IPS-15b (cell line): Measurements from ENCODE around the gene RNF135.

Experiments used
- H3K27me3 ChIP-seq: one replicate; pipeline ENCODE4 v1.6.1; 2013; ENCODE audit warnings: low read length; ENCODE audit not compliant: control insufficient read depth, insufficient read depth
- H3K36me3 ChIP-seq: one replicate; pipeline ENCODE4 v1.6.1; 2013; ENCODE audit warnings: low read length; ENCODE audit not compliant: control insufficient read depth, insufficient read depth
- H3K4me1 ChIP-seq: one replicate; pipeline ENCODE4 v1.6.1; 2013; ENCODE audit warnings: mild to moderate bottlenecking, low read length; ENCODE audit not compliant: control insufficient read depth, insufficient read depth
- H3K4me3 ChIP-seq: one replicate; pipeline ENCODE4 v1.5.1; 2013; ENCODE audit warnings: low read depth, low read length
- H3K9ac ChIP-seq: one replicate; pipeline ENCODE4 v1.6.1; 2013; ENCODE audit warnings: low read depth, mild to moderate bottlenecking, low read length
- H3K9me3 ChIP-seq: one replicate; pipeline ENCODE4 v1.6.1; 2013; ENCODE audit warnings: mild to moderate bottlenecking, low read length; ENCODE audit not compliant: control insufficient read depth, insufficient read depth

The RNF135 gene

DNA sequence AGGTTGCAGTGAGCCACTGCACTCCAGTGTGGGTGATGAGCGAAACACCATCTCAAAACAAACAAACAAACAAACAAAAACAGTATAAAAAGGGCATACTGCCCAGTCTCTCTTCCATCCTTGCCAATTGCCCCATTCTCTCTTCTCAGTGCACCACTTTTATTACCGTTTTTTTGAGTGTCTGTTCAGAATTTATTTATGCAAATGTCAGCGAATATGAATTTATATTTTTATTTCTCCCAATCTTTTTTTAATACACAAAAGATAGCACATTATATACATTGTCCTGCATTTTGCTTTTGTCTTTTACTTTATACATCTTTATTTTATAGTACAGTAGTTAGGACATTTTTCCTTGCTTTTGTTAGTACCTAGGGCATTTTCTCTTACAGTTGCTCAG lies 19.6 kb downstream of the RNF135 start:
- Histone ChIP-seq H3K4me3 (no peak overlapping the region), H3K27me3 (no peaks in the 10 kb centered on the region), H3K9me3 (no peaks in the 10 kb centered on the region), H3K4me1 (no peaks in the 10 kb centered on the region), H3K36me3 (no peaks in the 10 kb centered on the region), H3K9ac (no peak overlapping the region)

DNA sequence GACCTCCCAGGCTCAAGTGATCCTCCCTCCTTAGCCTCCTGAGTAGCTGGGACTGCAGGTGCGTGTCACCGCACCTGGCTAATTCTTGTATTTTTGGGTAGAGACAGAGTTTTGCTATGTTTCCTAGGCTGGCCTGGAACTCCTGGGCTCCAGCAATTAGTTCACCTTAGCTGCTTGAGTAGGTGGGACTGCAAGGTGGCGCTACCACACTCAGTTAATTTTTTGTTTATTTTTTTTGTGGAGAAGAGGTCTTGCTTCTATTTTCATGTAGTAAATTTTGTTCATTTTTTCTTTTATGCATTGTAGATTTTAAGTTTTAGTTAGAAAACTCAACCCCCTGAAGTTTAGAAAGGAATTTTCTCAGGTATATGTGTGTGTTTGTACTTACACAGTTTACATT lies 21.7 kb downstream of the RNF135 start:
- no peak overlapping the region for H3K4me3 ChIP-seq
- peaks cover 1% of the 10 kb centered on the region for H3K36me3 ChIP-seq
- no peaks in the 10 kb centered on the region for H3K27me3 ChIP-seq
- no peak overlapping the region for H3K9ac ChIP-seq
- H3K4me1 ChIP-seq = no peaks in the 10 kb centered on the region
- H3K9me3 ChIP-seq = no peaks in the 10 kb centered on the region

GRCh38 chr17:30995347-30995746 lies 24.5 kb downstream of the RNF135 start:
- Histone ChIP-seq H3K9ac (no peak overlapping the region), H3K36me3 (peaks cover 7% of the 10 kb centered on the region), H3K9me3 (no peaks in the 10 kb centered on the region), H3K27me3 (no peaks in the 10 kb centered on the region), H3K4me1 (no peaks in the 10 kb centered on the region), H3K4me3 (no peak overlapping the region)

- no peaks in the 10 kb centered on the region for H3K27me3 ChIP-seq
- H3K9me3 ChIP-seq = no peaks in the 10 kb centered on the region
- no peak overlapping the region for H3K4me3 ChIP-seq
- H3K9ac ChIP-seq = no peak overlapping the region
- peaks cover 7% of the 10 kb centered on the region for H3K36me3 ChIP-seq
- H3K4me1 ChIP-seq = no peaks in the 10 kb centered on the region
These were observed 25.6 kb downstream of the RNF135 start for GRCh38 chr17:30996486-30996885.

DNA sequence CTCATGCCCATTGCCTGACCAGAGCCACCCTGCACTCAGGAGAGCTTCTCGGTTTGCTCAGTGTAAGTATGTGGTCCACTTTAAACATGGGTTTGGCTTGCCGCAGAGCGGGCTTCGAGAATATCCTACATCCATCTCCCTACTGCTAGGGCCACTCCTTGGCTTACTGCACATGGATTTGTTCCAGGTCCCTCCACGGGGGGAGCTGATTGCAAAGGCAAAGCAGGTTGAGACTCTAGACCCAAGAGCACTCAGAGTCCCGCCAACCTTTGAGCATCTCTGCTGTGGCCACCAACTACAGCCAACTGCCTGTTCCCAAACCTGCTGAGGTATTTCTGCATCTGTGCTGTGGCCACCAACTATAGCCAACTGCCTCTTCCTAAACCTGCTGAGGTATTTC lies 26.4 kb downstream of the RNF135 start:
- Histone ChIP-seq H3K4me1 (no peaks in the 10 kb centered on the region), H3K36me3 (peaks cover 7% of the 10 kb centered on the region), H3K27me3 (no peaks in the 10 kb centered on the region), H3K4me3 (no peak overlapping the region), H3K9me3 (no peaks in the 10 kb centered on the region), H3K9ac (no peak overlapping the region)

GRCh38 chr17:30997842-30998241 lies 27.0 kb downstream of the RNF135 start:
- Histone ChIP-seq H3K27me3 (no peaks in the 10 kb centered on the region), H3K4me1 (no peaks in the 10 kb centered on the region), H3K4me3 (no peak overlapping the region), H3K9me3 (no peaks in the 10 kb centered on the region), H3K9ac (no peak overlapping the region), H3K36me3 (peaks cover 7% of the 10 kb centered on the region)

DNA sequence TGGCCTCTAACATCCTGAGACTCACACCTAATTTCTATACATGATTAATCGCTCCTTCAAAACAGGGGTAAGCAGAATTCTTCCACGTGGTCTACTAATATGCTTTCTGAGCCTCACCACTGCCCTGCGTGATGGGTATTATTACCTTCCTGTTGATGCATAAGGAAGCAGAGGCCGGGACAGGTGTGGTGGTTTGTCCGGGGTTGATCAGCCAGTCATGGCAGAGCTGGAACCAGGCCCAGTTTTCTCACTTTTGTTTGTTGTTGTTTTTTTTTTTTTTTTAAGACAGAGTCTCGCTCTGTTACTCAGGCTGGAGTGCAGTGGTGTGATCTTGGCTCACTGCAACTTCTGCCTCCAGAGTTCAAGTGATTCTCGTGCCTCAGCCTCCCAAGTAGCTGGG lies 31.2 kb downstream of the RNF135 start:
- H3K36me3 ChIP-seq = peaks cover 7% of the 10 kb centered on the region
- H3K9me3 ChIP-seq = no peaks in the 10 kb centered on the region
- no peaks in the 10 kb centered on the region for H3K27me3 ChIP-seq
- H3K9ac ChIP-seq = no peak overlapping the region
- H3K4me1 ChIP-seq = no peaks in the 10 kb centered on the region
- H3K4me3 ChIP-seq = no peak overlapping the region

DNA sequence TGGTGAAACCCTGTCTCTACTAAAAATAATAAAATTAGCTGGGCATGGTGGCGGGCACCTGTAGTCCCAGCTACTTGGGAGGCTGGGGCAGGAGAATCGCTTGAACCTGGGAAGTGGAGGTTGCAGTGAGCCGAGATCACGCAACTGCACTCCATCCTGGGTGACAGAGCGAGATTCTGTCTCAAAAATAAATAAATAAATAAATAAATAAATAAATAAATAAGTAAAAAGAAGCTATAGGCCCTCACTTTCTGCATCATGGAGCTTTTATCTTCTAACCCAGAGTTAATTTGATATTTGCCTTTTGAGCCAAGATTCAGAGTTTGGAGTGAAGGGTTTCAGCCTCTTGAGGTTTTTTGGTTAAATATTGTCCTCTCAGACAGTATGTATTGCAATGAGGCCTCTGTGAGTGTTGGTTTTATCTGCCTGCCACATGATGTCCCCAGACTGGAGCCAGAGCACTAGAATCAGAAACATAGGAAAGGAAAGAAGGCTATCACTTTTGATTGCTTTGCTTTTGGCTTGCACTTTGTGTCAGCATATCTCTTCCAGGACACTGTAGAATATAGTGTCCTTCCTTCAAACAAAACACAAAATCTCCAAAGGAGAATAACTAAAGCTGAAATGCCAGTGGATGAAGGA lies 32.5 kb downstream of the RNF135 start:
- peaks cover 10% of the 10 kb centered on the region for H3K27me3 ChIP-seq
- no peak overlapping the region for H3K4me3 ChIP-seq
- no peaks in the 10 kb centered on the region for H3K36me3 ChIP-seq
- no peaks in the 10 kb centered on the region for H3K4me1 ChIP-seq
- no peaks in the 10 kb centered on the region for H3K9me3 ChIP-seq
- no peak overlapping the region for H3K9ac ChIP-seq

GRCh38 chr17:31004160-31004559 lies 33.3 kb downstream of the RNF135 start:
- H3K4me3 ChIP-seq = no peak overlapping the region
- no peaks in the 10 kb centered on the region for H3K4me1 ChIP-seq
- no peak overlapping the region for H3K9ac ChIP-seq
- H3K36me3 ChIP-seq = no peaks in the 10 kb centered on the region
- H3K27me3 ChIP-seq = peaks cover 15% of the 10 kb centered on the region
- H3K9me3 ChIP-seq = no peaks in the 10 kb centered on the region

DNA sequence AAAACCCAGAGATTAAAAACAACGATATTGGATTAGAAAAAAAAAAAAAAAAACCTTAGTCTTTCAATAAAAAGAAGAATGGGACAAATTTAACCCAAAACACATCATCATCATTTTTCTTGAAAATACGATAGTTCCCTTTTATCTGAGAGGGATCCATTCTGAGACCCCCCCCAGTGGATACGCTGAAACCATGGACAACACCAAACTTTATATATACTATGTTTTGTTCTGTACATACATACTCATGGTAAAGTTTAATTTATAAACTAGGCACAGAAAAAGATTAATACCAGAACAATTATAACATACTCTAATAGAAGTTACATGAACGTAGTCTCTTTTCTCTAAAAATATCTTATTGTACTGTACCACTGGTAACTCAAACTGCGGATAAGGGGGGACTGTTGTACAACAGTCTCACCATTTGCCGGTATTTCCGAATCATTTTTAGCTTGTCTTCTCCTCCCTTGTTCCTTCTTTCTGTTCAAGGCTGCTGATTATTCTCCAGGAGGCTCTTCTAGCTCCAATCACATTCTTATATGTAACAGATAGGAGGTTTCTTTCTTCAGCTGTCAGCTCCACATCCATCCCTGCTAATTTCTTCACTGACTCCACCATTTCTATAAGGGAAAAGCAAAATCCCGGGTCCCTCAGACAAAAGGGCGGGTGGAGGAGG lies 37.0 kb downstream of the RNF135 start:
- Histone ChIP-seq H3K4me3 (peak overlapping the region; percentile 86), H3K4me1 (no peaks in the 10 kb centered on the region), H3K9ac (no peak overlapping the region)

GRCh38 chr17:31008374-31009041 lies 37.7 kb downstream of the RNF135 start:
- H3K9ac ChIP-seq = peak overlapping the region; percentile 70
- no peaks in the 10 kb centered on the region for H3K36me3 ChIP-seq
- H3K4me3 ChIP-seq = peak overlapping the region; percentile 86
- peaks cover 27% of the 10 kb centered on the region for H3K27me3 ChIP-seq
- H3K9me3 ChIP-seq = no peaks in the 10 kb centered on the region
- no peaks in the 10 kb centered on the region for H3K4me1 ChIP-seq

More for the DNA sequence above, 37.0 kb downstream of the RNF135 start:
- Histone ChIP-seq H3K27me3 (peaks cover 27% of the 10 kb centered on the region), H3K36me3 (no peaks in the 10 kb centered on the region), H3K9me3 (no peaks in the 10 kb centered on the region)
